ES-I3 (cell line): ENCODE results near the gene MMP17.

Experiments
- H3K36me3 ChIP-seq: 2 replicates; pipeline ENCODE4 v1.6.1; 2013; ENCODE audit warnings: mild to moderate bottlenecking, low read length, control low read depth, moderate library complexity; ENCODE audit not compliant: insufficient read depth
- H3K4me1 ChIP-seq: 2 replicates; pipeline ENCODE4 v1.6.1; 2013; ENCODE audit warnings: mild to moderate bottlenecking, control low read depth, low read length; ENCODE audit not compliant: insufficient read depth
- H3K9ac ChIP-seq: 2 replicates; pipeline ENCODE4 v1.6.1; 2013; ENCODE audit warnings: low read depth, mild to moderate bottlenecking, low read length, moderate library complexity
- H3K9me3 ChIP-seq: 2 replicates; pipeline ENCODE4 v1.6.1; 2013; ENCODE audit warnings: mild to moderate bottlenecking, low read length, moderate library complexity; ENCODE audit not compliant: control insufficient read depth, insufficient read depth

Gene MMP17

DNA sequence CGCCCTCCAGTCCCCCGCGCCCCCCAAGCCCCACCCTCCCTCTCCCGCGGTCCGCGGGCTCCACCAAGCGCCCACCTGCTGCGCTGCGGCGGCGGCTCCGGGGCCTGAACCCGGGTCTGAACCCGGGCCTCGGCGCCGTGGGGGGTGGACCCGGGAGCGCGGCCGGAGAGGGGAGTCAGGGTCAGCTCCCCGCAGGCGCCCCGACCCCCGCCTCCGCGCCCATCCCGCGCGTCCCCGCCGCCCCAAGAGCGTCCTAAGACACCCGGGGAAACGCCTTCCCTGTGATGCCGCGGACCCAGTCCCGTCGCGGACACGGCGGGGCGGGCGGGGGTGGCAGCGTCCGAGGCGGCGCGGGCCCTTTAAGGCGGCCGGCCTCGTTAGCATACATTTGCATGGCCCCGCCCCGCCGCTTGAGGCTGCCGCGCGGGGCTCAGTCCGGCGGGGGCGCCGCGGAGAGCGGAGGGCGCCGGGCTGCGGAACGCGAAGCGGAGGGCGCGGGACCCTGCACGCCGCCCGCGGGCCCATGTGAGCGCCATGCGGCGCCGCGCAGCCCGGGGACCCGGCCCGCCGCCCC is at the start of gene MMP17:
Gene MMP17 (plus strand): TSS at position 433 of the 574 bp plus-strand sequence. CDS start 102 bp downstream, at position 535.
- Histone ChIP-seq H3K9me3 (no peaks in the 10 kb centered on the region), H3K9ac (peak within 1 kb of the TSS; percentile 51), H3K4me1 (no peaks in the 10 kb centered on the region), H3K36me3 (no peaks in the 10 kb centered on the region)

DNA sequence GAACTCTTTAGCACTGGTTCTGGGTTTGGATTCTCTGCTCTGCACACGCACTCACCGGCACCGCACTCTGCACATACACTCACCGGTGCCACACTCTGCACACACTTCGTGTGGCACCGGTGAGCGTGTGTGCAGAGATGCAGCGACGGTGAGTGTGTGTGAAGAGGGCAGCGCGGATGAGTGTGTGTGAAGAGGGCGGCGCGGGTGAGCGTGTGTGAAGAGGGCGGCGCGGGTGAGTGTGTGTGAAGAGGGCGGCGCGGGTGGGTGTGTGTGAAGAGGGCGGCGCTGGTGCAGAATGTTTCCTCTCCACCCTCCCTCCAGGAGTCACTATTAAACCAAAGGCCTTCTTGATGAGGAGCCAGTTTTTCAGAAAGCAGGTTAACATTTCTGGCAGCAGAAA is 49.2 kb upstream of the MMP17 start:
- Histone ChIP-seq H3K9me3 (no peaks in the 10 kb centered on the region), H3K4me1 (peaks cover 22% of the 10 kb centered on the region), H3K36me3 (peaks cover 8% of the 10 kb centered on the region; the same call in 1 of the 2 replicates), H3K9ac (no peak overlapping the region)

DNA sequence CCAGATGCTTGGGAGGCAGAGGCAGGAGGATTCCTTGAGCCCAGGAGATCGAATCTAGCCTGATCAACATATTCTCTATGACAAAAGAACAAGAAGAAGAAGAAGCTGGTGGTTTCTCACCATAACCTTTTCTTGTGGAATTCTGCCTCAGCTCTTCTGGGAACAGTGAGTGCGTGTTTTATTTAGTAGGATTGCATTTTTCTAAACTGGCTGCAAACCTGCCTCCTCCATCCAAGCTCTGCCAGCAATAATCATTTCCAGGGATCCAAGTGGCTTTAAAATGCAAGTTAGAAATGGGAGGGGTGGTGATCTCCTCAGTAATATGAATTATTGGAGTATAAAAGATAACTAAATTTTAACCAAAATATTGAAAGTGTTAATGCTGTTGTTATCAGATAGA is 46.1 kb upstream of the MMP17 start:
- H3K36me3 ChIP-seq, result peaks cover 6% of the 10 kb centered on the region; the same call in 1 of the 2 replicates
- H3K4me1 ChIP-seq, result peaks cover 20% of the 10 kb centered on the region
- no peaks in the 10 kb centered on the region for H3K9me3 ChIP-seq
- no peak overlapping the region for H3K9ac ChIP-seq

DNA sequence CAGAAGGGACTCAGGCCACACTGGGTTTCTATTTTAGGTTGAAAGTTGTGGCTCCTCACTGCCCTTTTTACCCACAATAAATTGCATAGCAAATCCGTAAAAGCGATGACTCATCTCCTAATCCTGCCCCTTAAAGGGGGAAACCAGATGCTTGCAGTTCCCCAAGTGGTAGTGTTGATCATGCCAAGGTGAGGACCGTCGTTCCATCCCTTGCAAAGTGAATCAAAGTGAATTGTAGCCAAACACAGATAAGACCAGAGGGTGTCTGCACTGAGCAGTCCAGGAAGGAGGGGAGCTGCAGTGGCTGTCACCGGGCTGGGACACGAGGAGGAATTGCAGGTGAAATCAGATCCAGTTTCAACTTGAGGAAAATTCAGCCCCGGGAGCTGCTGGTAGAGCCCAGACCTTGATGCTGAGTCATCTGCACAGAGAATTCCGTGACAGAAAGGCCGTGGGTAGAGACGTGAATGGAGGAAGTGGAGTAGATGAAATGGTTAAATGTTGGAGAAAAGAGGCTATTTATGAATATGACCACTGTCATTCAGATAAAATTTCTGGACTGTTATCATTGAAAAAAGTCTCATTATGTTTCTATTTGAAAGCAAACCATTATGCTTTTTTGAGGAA is 44.2 kb upstream of the MMP17 start:
- H3K9ac ChIP-seq, result no peak overlapping the region
- H3K4me1 ChIP-seq, result peaks cover 20% of the 10 kb centered on the region
- H3K36me3 ChIP-seq, result peaks cover 3% of the 10 kb centered on the region
- H3K9me3 ChIP-seq, result no peaks in the 10 kb centered on the region

DNA sequence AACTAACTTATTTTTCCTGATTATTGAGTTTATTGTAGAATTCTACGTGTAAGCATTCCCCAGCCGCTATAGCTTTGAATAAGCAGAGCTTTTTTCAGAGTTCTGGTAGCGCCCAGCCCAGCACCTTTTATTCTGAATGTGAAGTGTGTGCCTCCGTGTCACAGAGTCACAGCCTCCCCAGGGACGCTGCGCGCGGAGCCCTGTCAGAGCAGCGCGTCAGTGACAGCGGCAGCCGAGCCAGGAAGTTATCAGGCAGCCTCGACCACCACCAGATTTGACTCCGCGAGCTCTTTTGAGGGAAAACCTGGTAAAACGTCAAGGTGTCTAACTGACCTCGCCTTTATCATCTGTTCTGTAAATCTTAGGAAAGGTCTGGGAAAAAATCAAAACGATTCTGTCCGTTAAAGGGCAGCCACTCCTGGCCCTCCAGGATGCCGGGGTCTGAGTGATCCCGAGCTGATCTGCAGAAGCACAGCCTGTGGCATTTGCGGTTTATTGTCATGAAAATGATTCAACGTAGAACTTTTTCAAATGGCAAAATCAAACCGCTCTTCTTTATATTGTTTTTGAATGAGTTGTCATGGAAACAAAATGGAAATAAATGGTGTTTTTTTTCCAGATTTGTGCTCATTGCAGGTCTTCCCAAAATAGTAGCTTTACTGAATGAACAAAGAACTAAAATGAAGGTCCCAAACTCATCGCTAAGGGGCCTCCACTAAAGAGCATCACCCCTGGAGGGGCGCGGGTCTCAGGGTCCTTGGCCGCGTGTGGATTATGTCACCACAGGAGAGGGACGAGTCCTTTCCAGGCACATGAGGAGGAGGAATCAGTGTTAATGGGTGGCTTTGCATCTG is 43.1 kb upstream of the MMP17 start:
- Histone ChIP-seq H3K9me3 (no peaks in the 10 kb centered on the region), H3K4me1 (peaks cover 20% of the 10 kb centered on the region), H3K36me3 (peaks cover 5% of the 10 kb centered on the region), H3K9ac (no peak overlapping the region)

DNA sequence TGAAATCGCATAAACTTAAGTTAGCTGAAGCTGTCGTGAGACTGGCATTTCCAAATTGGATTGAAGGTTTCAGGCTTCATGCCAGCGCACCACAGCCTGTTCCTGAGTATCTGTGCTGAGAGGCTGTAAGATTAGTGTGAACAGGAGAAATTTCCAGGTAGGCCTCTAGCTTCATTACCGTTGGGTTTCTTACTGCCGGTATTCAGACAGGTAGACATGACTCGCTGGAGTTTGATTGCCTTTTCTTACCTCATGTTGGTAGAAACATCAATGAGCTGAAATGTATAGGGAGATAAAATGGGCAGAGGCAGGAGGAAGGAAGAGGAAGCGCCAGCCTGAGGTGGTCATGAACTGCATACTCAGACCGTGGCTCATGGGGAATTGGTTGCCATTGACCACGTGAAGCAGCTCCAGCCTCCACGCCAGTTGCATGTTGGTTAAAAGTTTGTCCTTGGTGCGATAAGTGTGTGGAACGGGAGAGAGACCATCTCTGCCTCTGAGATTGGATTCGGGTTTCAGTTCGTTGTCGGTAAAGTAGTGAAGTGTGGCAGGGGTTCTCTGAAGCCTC is 42.3 kb upstream of the MMP17 start:
- peaks cover 20% of the 10 kb centered on the region for H3K4me1 ChIP-seq
- H3K36me3 ChIP-seq, result peaks cover 11% of the 10 kb centered on the region
- H3K9ac ChIP-seq, result no peak overlapping the region
- no peaks in the 10 kb centered on the region for H3K9me3 ChIP-seq

DNA sequence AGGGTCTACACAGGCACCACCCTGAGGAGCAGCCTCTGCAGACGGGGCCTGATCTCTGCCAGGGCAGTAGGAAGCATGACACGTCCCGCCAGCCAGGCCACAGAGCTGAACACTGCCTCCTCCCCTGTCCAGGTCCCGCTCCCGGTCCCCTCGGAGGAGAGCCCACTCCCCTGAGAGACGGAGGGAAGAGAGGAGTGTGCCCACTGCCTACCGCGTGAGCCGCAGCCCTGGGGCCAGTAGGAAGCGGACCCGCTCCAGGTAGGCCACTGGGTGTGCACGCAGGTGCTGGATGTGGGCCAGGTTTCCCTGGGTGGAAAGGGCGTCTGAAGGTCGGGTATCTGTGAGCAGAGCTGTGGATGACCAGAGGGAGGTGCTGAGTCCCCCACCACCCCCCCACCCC is 41.9 kb upstream of the MMP17 start:
- Histone ChIP-seq H3K36me3 (peaks cover 11% of the 10 kb centered on the region), H3K9ac (no peak overlapping the region), H3K4me1 (peaks cover 20% of the 10 kb centered on the region), H3K9me3 (no peaks in the 10 kb centered on the region)

DNA sequence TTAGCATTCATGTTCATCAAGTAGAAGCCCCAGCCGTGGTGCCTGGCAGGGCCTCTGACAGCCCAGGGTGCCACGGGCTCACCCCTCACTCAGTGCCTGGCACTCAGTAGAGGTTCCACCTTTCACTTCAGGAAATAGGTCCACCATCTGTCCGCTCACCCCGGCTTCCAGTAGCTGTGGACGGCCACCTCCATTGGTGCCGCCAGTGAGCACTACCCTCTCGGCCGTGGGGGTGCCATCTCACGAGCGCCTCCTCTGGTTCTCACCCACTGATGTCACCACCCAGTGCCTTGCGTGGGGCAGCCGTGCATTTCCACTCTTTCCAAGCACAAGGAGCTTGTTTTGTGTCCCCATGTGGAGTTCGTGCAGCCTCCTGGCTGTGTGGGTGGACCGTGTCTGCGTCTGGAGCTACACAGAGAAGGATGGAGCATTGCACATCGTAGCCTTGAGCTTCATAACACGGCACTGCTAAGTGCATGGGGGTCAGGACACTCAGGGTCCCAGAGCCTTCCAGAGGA is 41.0 kb upstream of the MMP17 start:
- H3K9ac ChIP-seq, result no peak overlapping the region
- H3K36me3 ChIP-seq, result peaks cover 11% of the 10 kb centered on the region
- peaks cover 20% of the 10 kb centered on the region for H3K4me1 ChIP-seq
- H3K9me3 ChIP-seq, result no peaks in the 10 kb centered on the region

DNA sequence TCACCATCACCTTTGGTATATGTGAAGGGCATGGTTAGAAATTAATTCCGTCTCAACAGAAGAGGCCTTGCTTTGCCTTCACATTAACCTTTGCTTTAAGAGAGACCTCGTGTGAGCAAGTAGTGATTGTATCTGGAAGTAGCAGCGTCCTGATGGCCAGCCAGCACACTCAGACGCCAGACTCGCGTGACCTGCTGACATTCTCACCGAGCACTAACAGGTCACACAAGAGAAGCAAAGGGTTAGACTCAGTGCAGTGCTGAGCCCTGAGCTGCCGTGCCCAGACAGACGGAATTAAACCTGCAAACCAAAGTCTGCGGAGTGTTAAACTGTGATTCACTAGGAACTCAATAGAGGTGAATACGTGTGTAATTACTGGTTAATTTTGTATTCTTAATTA is 40.1 kb upstream of the MMP17 start:
- Histone ChIP-seq H3K4me1 (peaks cover 20% of the 10 kb centered on the region), H3K36me3 (peaks cover 11% of the 10 kb centered on the region), H3K9ac (no peak overlapping the region), H3K9me3 (no peaks in the 10 kb centered on the region)

DNA sequence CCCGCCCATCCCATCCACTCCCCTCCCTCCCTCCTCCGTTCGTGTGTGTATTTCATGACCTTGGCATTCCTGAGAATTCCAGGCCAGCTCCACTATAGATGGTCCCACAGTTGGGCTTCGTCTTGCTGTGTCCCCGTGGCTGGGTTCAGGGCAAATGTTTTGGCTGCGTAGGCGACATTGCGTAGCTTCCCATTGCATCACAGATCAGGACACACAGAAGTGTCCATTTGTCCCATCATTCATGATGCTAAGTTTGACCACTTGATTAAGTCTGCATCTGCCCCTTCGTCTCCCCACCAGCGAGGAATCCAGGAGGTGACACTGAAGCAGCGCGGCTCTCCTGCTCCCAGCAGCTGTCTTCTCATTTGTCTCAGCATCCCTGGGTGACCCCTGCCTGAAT is 38.6 kb upstream of the MMP17 start:
- Histone ChIP-seq H3K9me3 (no peaks in the 10 kb centered on the region), H3K36me3 (peaks cover 13% of the 10 kb centered on the region), H3K4me1 (peaks cover 7% of the 10 kb centered on the region), H3K9ac (no peak overlapping the region)

DNA sequence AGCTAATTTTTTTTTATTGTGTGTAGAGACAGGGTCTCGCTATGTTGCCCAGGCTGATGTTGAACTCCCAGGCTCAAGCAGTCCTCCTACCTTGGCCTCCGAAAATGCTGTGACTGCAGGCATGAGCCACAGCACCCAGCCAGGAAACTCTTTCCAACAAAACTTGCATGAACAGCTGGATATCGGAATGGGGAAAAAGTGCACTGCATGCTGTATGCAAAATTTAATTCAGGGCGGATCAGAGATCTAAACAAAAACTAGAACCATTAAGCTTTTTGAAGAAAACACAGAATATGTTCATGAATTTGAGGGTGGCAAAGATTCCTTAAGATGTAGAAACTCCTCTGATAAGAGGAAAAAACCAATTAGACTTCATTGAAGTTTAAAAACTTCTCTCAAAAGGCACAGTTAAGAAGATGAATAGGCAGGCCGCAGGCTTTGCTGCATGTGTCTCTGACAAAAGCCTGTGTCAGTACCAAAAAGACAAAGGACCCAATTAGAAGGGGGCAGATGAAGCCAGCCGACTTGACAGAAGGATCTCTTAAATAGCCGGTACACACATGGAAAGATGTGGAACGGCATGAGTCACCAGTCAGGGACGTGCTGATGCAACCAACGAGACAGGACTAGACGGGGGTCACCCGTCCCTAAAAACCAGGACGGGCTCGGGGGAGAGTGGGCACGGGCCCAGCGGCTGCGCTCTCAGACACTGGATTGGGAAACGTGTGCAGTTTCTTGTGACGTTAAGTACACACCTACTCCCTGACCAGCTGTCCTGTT is 34.8 kb upstream of the MMP17 start:
- Histone ChIP-seq H3K9me3 (no peaks in the 10 kb centered on the region), H3K4me1 (peaks cover 10% of the 10 kb centered on the region), H3K9ac (no peak overlapping the region), H3K36me3 (peaks cover 15% of the 10 kb centered on the region)

DNA sequence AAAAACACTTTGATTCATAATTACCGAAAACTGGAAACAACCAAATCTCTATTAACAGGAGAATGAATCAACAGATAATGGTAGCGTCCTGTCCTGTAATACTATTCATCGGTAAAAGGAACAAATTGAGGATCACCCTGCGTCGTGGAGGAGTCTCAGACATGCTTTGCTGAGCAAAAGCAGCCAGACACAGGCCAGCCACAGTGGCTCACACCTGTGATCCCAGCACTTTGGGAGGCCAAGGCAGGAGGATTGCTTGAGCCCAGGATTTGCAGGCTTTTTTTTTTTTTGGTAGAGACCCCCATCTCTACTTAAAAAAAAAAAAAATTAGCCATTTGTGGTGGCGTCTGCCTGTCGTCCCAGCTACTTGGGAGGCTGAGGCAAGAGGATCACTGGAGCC is 34.1 kb upstream of the MMP17 start:
- H3K36me3 ChIP-seq, result peaks cover 13% of the 10 kb centered on the region
- peaks cover 10% of the 10 kb centered on the region for H3K4me1 ChIP-seq
- H3K9me3 ChIP-seq, result no peaks in the 10 kb centered on the region
- no peak overlapping the region for H3K9ac ChIP-seq

DNA sequence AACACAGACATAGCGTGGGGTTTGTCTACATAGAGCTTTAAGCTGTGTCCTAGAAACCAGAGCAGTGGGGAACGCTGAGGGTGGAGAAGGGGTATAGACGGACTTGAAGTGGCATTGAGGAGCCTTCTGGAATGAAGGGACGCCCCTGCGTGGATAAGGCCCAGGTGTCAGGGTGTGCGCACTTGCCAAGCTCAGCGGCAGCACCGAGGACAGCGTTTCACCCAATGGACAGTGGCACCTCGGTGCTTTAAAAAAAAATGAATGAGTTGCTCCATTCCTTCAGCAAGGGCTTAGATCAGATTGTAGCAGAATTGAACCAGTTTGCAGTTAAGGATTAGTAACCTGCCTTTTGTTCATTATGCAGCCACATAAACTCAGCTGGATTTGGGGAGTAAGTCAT is 33.6 kb upstream of the MMP17 start:
- Histone ChIP-seq H3K4me1 (peaks cover 10% of the 10 kb centered on the region), H3K36me3 (peaks cover 13% of the 10 kb centered on the region), H3K9ac (no peak overlapping the region), H3K9me3 (no peaks in the 10 kb centered on the region)

DNA sequence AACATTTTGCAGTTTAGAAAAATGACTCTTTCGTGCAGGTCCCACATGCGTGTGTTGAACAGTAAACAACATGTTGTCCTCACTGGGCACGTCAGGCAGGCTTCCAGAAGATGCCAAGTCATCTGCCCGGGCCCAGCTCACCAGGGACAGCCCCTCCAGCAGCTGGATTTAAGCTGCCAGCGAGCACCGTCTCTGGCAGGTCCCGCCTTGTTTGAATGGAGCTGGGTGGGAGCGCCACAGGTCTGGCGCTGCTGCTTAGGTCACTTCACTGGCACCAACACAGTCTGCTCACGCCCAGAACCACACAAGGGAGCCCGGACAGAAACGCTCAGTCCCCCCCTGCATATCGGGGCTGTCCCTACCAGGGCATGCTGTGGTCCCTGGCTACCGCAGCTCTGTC is 33.1 kb upstream of the MMP17 start:
- H3K9ac ChIP-seq, result no peak overlapping the region
- H3K9me3 ChIP-seq, result no peaks in the 10 kb centered on the region
- H3K4me1 ChIP-seq, result peaks cover 10% of the 10 kb centered on the region
- peaks cover 12% of the 10 kb centered on the region for H3K36me3 ChIP-seq
